Cortex of kidney (tissue), 1 donor: ENCODE data around the gene SRGAP1.
"Not testable (repeated sequence)": the region's sequence is repeated elsewhere in the genome, so short reads cannot be mapped to it uniquely, and the experiment has no call there.

Experiments
- DNase-seq: peaks from one replicate; lab custom pipeline; 2025; lab: John Stamatoyannopoulos, UW

The SRGAP1 gene

DNA sequence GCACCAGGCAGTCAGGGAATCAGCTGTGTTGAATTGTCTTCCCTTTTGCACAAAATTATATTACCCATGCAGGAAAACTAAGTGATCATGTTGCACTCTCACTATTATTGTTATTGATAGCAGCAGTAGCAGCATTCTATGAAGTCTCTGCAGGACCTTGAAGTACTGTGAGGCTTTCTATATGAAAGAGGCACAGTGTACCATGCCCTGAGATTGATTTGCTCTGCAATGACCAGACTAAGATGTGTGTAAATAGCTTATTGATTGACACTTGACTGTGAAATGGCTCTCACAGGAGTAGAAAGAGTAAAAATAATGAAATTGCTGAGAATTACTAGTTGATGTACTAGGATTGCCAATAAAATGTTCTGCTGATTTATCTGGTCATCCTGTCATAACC is 277.7 kb downstream of the SRGAP1 start:
- no peak for DNase-seq

DNA sequence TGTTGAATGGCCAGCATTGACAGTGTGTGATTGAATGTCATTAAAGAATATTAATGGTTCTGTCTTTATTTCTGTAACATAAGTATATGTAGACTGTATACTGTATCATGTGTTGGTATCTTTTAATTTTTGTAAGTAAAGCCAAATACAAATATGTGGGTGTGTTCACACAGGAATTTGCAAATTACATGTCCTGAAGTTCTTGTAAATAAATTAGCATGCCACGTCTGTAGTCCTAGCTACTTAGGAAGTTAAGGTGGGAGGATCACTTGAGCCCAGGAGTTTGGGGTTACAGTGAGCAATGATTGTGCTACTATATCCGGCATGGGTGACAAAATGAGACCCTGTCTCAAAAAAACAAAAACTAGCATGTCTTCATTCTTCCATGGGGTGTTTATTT is 278.5 kb downstream of the SRGAP1 start:
- DNase-seq = no peak

DNA sequence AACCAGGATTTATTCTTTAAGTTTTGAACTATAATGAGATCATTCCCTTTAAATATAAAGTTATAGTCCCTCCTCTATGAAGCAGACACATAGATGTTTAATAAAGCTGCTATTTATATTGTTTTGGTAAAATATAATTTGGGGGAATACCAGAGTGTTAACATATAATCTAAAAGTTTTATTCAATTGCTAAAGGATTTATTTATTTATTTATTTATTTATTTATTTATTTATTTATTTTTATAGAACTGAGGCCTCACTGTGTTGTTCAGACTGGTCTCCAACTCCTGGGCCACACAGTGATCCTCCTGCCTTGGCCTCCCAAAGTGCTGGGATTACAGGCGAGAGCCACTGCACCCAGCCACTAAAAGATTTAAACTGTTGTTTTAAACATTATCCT is 278.9 kb downstream of the SRGAP1 start:
- DNase-seq = no peak

DNA sequence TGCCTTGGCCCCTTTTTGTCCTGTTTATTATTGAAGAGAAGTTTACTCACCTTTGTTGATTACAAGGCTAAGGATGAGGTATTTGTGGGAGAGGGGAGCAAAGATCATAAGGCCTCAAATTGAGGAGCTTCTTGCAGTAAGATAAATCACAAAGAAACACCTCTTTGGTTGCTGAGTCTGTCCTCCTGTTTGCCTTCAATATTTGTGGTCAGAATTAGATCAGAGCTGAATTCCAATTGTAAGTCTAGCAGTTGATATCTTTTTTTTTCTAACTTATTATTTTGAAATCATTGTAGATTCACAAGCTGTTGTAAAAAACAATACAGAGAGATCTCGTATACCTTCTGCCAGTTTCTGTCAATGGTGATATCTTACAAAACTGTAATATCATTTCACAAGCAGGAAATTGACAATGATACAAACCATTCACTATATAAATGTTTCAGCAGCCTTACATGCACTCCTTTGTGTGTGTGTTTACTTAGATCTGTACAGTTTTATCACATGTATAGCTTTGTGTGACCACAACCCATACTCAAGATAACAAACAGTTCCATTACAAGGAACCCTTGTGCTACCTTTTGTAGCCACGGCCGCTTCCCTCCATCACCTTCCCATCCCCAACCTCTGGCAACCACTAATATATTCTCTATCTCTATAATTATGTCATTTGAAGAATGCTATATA is 280.2 kb downstream of the SRGAP1 start:
- no peak for DNase-seq

DNA sequence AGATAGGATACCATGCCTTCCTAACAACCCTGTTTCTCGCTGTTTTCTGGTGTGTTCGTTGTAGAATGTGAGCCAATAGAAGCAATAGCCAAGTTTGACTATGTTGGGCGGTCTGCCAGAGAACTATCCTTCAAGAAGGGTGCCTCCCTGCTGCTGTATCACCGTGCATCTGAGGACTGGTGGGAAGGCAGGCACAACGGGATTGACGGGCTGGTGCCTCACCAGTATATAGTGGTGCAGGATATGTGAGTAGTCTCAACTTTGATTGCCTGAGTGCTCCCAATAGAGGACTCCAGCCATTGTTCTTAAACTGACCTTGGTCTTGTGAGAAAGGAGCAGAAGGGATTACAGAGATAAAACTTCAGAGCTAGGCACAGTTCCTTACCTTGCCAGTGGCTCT is 281.4 kb downstream of the SRGAP1 start:
- DNase-seq = no peak

DNA sequence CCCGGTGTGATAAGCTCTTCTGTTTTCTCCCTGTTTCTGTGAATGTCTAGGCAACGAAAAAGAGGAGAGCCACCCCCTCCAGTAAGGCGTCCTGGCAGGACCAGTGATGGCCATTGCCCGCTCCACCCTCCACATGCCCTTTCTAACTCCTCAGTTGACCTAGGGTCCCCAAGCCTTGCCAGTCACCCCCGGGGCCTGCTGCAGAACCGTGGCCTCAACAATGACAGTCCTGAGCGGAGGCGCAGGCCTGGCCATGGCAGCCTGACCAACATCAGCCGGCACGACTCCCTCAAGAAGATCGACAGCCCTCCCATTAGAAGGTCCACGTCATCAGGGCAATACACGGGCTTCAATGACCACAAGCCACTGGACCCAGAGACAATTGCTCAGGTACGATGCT is 283.3 kb downstream of the SRGAP1 start:
- no peak for DNase-seq

DNA sequence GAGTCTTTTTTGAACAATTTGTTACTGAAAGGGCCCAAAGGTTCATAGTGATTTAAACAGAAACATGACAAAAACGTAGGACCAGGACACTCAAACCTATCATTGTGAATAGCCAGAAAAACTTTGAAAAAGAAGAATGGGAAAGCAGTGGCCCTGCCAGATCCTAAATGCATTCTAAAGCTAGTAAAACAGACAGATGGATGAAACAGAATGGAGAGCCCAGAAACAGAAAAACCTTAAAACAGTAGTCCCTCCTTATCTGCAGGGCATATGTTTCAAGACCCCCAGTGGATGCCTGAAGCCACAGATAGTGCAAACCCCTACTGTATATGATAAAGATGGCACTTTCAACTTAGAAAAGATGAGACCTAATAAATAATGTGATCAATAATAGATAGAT is 283.9 kb downstream of the SRGAP1 start:
- DNase-seq = no peak

DNA sequence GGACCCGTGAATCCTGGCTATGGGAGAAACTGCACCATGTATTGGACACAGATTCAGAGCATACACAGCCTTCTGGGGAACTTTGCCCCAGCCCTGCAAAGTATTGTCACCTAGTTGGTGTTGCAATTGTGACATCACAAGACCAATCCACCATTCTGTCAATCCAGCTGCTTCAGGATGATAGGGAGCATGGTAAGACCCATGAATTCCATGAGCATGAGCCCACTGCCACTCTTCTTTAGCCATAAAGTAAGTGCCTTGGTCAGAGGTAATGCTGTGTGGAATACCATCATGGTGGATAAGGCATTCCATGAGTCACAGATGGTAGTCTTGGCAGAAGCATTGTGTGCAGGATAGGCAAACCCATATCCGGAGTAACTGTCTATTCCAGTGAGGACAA is 286.0 kb downstream of the SRGAP1 start:
- DNase-seq = not testable (repeated sequence)

DNA sequence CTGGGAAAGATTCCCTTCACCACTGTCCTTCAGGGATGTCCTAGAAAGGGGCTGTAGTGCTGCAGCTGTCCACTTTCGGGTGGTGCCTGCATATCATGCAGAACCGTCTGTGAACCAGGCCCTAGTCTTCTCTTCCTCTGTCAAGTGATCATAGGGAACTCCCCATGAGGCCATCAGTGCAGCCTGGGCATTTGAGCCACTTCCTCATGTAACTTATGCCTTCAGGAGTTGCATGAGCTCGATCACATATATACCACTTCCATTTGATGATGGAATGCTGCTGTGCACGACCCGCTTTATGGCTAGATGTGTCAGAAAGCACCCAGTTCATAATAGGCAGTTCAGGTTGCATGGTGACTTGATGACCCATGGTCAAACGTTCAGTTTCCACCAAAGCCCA is 287.0 kb downstream of the SRGAP1 start:
- not testable (repeated sequence) for DNase-seq

DNA sequence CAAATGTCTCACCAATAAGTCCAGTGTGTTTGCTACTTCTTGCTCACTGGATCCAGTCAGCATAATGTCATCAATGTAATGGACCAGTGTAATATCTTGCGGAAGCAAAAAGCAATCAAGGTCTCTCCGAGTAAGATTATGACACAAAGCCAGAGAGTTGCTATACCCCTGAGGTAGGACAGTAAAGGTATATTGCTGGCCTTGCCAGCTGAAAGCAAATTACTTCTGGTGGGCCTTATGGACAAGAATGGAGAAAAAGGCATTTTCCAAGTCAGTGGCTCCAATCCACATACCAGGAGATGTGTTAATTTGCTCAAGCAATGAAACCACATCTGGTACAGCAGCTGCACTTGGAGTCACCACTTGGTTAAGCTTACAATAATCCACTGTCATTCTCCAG is 288.2 kb downstream of the SRGAP1 start:
- DNase-seq = not testable (repeated sequence)

DNA sequence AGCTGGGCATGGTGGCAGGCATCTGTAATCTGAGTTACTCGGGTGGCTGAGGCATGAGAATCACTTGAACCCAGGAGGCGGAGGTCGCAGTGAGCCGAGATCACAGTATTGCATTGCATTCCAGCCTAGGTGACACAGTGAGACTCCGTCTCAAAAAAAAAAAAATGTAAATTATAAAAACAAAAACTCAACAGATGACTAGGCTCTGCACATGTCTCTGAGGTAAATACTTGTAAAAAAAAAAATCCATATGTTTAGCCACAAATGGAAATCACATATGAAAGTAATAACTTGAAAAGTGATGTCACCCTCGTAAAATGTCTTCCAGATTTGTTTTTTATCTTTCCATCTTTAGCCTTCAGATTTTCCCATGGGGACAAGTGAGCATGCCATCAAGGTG is 292.6 kb downstream of the SRGAP1 start:
- no peak for DNase-seq

DNA sequence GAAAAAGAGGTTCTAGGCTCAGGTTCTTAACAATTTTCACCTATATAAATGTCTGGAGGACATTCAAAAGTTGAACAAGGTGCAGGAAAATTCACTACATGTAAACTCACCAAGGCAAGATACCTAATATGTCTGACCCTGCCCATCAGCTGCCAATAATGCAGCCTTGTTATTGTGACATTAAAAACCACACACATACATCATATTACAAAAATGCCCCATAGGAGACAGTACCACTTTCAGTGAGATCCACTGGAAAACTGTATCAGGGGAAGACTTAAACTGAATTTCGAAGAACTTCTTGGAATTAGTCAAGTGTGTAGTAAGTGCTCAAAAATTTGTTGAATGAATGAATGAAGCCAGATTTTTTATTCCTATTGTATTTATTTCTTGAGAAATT is 294.5 kb downstream of the SRGAP1 start:
- no peak for DNase-seq

DNA sequence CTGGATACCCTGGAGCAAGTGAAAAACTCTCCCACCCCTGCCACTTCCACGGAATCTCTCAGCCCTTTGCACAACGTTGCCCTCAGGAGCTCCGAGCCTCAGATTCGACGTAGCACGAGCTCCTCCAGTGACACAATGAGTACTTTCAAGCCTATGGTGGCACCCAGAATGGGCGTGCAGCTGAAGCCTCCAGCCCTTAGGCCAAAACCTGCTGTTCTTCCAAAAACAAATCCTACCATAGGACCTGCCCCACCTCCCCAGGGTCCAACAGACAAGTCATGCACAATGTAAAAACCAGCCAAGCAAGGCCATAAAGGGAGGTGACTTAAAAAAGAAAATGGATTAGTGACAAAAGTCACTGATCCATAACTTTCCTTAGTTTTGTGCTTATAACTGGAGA is 297.9 kb downstream of the SRGAP1 start:
- no peak for DNase-seq

DNA sequence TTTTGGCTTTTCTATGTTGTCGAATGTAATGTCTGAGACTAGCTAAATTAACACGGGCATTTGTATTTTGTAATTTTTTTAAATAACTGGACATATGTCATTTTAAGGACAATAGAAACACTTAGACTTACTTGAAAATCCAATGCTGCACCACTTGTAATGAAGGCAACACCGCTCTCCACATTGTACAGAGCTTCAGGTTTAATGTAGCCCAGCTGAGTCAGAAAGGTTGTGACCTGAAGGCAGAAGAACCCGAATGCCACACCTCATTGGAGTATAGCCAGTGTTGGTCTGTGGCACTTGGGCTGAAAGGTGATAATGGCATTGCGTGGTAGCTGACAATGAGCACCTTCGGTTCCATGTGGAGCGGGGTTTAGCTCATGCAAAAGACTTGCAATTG is 298.3 kb downstream of the SRGAP1 start:
- DNase-seq = no peak

DNA sequence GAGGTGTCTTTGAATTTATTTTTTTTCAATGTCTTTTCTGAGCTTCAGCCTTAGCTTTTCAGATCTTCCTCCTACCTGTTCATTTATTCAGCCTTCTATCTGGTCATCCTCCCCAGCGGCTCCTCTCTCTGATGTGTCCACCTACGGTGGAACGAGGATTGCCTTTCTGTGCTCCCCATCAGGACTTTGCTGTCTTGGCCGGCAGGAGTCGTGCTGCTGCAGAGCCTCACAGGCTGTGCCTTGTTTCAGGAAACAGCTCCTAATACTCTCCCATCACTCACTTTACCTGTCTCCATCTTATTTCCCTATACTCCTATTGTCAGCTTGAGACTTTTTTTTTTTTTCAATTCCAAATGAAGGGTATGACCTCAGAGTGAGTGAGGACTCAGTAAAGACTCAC is 300.7 kb downstream of the SRGAP1 start:
- DNase-seq = no peak

DNA sequence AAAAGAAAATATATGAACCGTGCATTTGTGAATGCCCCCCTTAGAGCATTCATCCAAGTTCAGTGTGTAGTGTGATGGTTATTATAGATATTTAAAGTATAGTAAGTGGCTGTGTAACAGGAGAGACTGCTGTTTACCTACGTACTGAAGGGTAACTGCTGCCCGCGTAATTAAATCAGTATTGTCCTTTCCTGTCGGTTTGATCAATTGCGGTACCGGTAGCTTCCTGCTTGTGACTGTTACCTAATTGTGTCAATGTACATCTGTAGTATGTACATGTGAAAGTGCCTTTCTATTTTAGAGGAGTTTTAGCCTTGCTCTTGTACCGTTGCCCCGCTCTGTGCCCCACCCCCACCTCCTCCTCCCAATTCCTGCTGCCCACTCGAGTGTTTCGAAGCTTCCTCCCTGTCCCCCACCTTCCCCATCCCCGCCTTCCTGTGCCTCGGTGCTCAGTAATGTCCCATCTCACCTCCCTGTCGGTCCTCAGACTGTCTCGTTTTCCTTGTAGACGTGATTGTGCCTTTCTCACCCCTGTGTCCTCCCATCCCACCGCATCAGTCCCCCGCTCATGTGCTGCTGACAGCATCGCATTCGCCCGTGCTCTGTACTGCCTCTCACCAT is 302.6 kb downstream of the SRGAP1 start:
- DNase-seq = no peak

DNA sequence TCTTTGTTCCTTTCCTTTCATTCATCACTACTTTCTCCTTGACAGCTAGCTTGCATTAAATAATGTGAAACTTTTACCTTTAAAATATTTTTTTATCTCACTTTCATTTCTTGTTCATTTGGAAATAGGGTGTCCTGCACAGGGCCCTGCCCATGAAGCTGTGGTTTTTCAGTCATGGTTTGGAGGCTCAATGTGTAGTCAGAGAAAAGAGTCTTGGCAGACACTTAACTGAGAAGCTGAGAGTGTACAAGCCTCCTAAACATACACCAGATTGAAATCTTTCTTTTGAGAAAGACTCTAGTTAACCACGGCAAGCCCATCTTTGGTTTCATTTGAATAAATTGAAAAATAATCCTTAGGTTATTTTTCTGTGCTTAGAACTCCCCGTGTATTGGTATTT is 303.4 kb downstream of the SRGAP1 start:
- no peak for DNase-seq

DNA sequence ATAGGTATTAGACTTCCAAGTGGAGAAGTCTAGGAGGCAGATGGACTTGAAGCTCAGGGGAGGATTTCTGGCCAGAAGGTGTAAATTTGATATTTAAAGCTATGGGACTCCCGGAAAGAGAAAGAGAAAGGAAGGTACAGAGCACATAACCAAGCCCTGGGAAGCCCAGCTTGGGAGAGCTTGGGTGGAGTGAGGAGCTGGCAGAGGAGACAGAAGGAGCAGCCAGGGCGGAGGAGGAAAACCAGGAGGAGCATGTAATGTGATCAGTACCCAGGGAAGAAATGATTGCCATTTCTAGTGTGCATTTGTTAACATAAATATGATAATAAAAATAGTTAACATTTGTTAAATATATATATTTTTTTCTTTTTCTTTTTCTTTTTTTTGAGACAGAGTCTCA is 310.2 kb downstream of the SRGAP1 start:
- DNase-seq = no peak

DNA sequence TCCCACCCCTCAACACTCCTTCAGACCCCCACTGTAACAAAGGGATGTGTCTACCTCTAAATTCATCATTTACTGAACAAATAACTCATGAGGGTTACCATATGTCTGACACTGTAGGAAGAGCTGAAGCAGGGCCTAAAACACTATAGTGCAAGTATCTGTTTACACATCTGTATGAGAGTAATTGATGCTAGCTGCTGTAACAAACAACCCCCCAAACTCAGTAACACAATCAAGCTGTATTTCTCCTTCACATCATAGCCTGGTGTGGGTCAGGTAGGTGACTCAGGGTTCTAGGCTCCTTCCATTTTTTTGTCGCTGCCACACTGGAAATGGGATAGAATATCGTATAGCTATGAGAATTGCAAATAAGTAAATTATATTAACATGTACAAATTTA is 312.6 kb downstream of the SRGAP1 start:
- DNase-seq = no peak

DNA sequence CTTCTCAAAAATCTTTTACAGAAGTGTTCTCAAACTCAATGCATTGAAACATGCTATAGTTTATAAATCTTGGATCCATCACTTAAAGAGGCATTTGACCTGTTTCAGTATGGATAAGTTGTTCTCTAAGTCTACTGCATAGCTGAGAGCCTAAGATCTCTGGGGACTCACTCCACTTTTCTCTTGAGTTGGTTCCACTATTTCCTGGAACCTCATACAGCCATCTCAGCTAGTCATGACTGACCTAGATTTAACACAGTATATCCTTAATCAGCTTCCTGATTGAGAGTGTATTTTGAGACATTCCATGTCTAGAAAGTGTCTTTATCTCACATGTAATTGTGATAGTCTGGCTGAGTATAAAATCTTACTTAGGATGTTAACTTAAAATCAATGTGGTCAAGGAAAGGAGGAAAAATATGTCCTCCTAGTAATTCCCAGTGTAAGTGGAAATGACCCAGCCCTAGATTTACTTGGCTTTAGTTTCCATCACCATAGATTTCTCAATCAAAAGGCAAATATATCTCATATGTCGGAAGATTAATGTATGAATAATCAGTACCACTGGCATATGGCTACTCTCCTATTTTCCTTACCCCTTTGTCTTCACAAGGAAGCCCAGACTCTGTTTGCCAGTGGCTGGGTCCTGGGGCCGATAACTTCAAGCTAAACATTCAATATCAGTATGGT is 315.7 kb downstream of the SRGAP1 start:
- no peak for DNase-seq

DNA sequence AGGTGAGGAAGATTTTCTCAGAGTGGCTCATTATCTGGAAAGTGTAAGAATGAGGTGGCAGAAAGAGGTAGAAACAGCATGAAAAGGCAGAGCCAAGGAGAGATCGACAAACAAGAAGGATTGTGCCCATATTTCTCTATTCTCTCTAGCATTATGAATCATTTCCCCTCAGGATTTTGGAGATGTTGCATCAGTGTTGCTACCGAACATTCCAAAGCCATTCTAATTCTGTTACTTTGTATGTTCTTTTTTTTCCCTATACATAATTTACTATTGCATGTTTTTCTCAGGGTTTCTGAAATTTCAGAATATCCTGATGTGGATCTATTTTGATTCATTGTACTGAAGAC is 316.2 kb downstream of the SRGAP1 start:
- DNase-seq = no peak

DNA sequence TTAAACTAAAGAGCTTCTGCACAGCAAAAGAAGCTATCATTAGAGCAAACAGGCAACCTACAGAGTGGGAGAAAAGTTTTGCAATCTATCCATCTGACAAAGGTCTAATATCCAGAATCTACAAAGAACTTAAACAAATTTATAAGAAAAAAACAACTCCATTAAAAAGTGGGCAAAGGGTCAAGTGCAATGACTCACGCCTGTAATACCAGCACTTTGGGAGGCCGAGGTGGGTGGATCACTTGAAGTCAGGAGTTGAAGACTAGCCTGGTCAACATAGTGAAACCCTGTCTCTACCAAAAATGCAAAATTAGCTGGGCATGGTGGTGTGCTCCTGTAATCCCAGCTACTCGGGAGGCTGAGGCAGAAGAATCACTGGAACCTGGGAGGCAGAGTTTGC is 322.1 kb downstream of the SRGAP1 start:
- DNase-seq = not testable (repeated sequence)

DNA sequence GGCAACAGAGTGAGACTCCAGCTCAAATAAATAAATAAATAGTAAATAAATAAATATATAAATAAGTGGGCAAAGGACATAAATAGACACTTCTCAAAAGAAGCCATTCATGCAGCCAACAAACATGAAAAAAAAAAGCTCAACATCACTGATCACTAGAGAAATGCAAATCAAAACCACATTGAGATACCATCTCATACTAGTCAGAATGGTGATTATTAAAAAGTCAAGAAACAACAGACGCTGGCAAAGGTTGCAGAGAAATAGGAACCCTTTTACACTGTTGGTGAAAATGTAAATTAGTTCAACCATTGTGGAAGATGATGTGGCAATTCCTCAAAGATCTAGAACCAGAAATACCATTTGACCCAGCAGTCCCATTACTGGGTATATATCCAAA is 322.5 kb downstream of the SRGAP1 start:
- not testable (repeated sequence) for DNase-seq

DNA sequence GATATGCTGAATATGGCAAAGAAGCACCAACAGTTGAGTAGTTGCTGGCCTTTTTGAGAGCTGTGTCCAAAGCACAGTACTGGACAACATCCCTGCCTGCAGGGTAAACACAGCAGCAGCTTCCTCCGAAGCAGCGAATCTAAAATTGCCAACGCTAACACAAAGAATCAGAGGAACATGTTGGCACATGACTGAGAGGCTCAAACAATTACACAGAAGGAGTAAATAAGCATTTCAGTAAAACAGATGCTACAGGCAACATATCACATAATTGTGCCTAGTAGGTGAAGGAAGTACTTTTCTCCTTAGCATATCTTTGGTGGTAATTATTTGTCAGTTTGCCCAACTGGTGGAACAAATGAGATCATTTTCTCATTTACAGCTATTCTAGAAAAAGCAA is 325.5 kb downstream of the SRGAP1 start:
- DNase-seq = no peak
